A673 (cell line): Measurements from ENCODE around the gene RFX1. TPM values are rescaled to one million over a fixed set of nuclear protein-coding genes. Genes with fewer than 3 reads are reported as not detected.

ENCODE experiments used
- BruUV-seq: library from RNA; stranded (reverse); fragments of 400-500 nt; replicated peaks from 2 replicates; lab custom pipeline; 2021; lab: Mats Ljungman, UMichigan
- CTCF ChIA-PET: fragments of 300-600 bp; sonication (Branson Sonifier 250); formaldehyde crosslinking; loops from one replicate; lab custom pipeline; 2022; ENCODE audit warnings: antibody characterized with exemption; lab: Charles Lee
- POLR2A ChIA-PET: fragments of 300-600 bp; sonication (Branson Sonifier 250); formaldehyde crosslinking; loops from one replicate; lab custom pipeline; 2022; ENCODE audit warnings: antibody characterized with exemption; ENCODE audit not compliant: low non-redundant PET; lab: Charles Lee
- DNase-seq: peaks from one replicate; pipeline ENCODE4 v3.0.0-alpha.2; 2015; ENCODE audit warnings: low spot score
- H3K27ac ChIP-seq: fragments of 200-600 bp; sonication (generic); 2 replicates; pipeline ENCODE4 v1.5.1; 2016; ENCODE audit warnings: mixed run types, low read depth, mild to moderate bottlenecking, mixed read lengths, antibody characterized with exemption, low read length; ENCODE audit not compliant: poor library complexity, severe bottlenecking
- H3K27me3 ChIP-seq: fragments of 200-600 bp; sonication (generic); replicated peaks from 2 replicates; pipeline ENCODE4 v1.6.1; 2017; ENCODE audit warnings: mixed run types, low read depth, mild to moderate bottlenecking, mixed read lengths, antibody characterized with exemption, low read length; ENCODE audit not compliant: insufficient read depth, poor library complexity
- H3K36me3 ChIP-seq: fragments of 200-600 bp; sonication (generic); 2 replicates; pipeline ENCODE4 v1.6.1; 2016; ENCODE audit warnings: mixed run types, mild to moderate bottlenecking, mixed read lengths, antibody characterized with exemption, low read length; ENCODE audit not compliant: insufficient read depth, poor library complexity, severe bottlenecking
- H3K4me1 ChIP-seq: fragments of 200-600 bp; sonication (generic); 2 replicates; pipeline ENCODE4 v1.6.1; 2017; ENCODE audit warnings: mixed run types, mild to moderate bottlenecking, mixed read lengths, antibody characterized with exemption, low read length; ENCODE audit not compliant: insufficient read depth, poor library complexity, severe bottlenecking
- H3K4me3 ChIP-seq: fragments of 200-600 bp; sonication (generic); 2 replicates; pipeline ENCODE4 v1.5.1; 2016; ENCODE audit warnings: low read depth, mixed run types, mild to moderate bottlenecking, mixed read lengths, low read length; ENCODE audit not compliant: poor library complexity, severe bottlenecking
- H3K9me3 ChIP-seq: fragments of 200-600 bp; sonication (generic); 2 replicates; pipeline ENCODE4 v1.6.1; 2016; ENCODE audit warnings: mixed run types, low read depth, mild to moderate bottlenecking, mixed read lengths, antibody characterized with exemption, low read length; ENCODE audit not compliant: poor library complexity, severe bottlenecking
- CTCF ChIP-seq: fragments of 300-800, 200-600 bp; sonication (generic); conservative IDR thresholded peaks from 2 replicates; pipeline ENCODE4 v1.5.1; 2017; ENCODE audit warnings: low read depth, mild to moderate bottlenecking, antibody characterized with exemption, low read length, moderate library complexity, mixed read lengths
- EZH2 ChIP-seq: fragments of 200-600 bp; sonication (generic); IDR thresholded peaks from 2 replicates; pipeline ENCODE4 v1.6.1; 2017; ENCODE audit warnings: borderline replicate concordance, low read depth, mild to moderate bottlenecking, mixed read lengths, antibody characterized with exemption, low read length; ENCODE audit not compliant: poor library complexity, severe bottlenecking
- intact Hi-C: fragments of 100-400 bp; cut with micrococcal nuclease; formaldehyde crosslinking; loops from one replicate; pipeline ENCODE4 v1.10.0; 2022; ENCODE audit not compliant: unreplicated experiment
- total RNA-seq: library from RNA; stranded (reverse); gene quantifications from 2 replicates; pipeline ENCODE4 v1.2.3, GENCODE V29; 2021

Gene RFX1
- total RNA-seq, 1 experiment from 2014 or later, result 19.5 TPM

- Histone ChIP-seq H3K9me3 (no peaks in the 10 kb centered on the region), H3K27me3 (no peaks in the 10 kb centered on the region), H3K4me1 (no peaks in the 10 kb centered on the region), H3K36me3 (no peaks in the 10 kb centered on the region), H3K4me3 (no peak overlapping the region), H3K27ac (no peak overlapping the region)
- no TSS peak for BruUV-seq
- no peak for TF ChIP-seq CTCF
- TF ChIP-seq EZH2, result no peak
- intact Hi-C loops, result no loop called here
- POLR2A ChIA-PET, result no interaction called here
- CTCF ChIA-PET, result no interaction called here
- DNase-seq, result no peak
Observed at GRCh38 chr19:13946414-13946813, 59.7 kb downstream of the RFX1 start.

- H3K27ac ChIP-seq, result no peak overlapping the region
- CTCF ChIA-PET, result interaction anchor here (0.5 kb wide), 1 partner anchor 98 kb away, joined by 14 read pairs; no protein-coding TSS in a partner anchor
- POLR2A ChIA-PET, result no interaction called here
- H3K4me3 ChIP-seq, result no peak overlapping the region
- no peaks in the 10 kb centered on the region for H3K27me3 ChIP-seq
- TF ChIP-seq EZH2 (no peak), CTCF (no peak)
- no peaks in the 10 kb centered on the region for H3K36me3 ChIP-seq
- no peaks in the 10 kb centered on the region for H3K4me1 ChIP-seq
- DNase-seq, result no peak
- H3K9me3 ChIP-seq, result no peaks in the 10 kb centered on the region
- intact Hi-C loops, result no loop called here
- no TSS peak for BruUV-seq
Observed at GRCh38 chr19:13942023-13942684, 64.0 kb downstream of the RFX1 start.

- TF ChIP-seq EZH2 (no peak), CTCF (no peak)
- Histone ChIP-seq H3K27me3 (no peaks in the 10 kb centered on the region), H3K9me3 (no peaks in the 10 kb centered on the region), H3K4me3 (no peak within 1 kb of the TSS), H3K4me1 (no peaks in the 10 kb centered on the region), H3K36me3 (no peaks in the 10 kb centered on the region), H3K27ac (no peak within 1 kb of the TSS)
- no peak for DNase-seq
- ChIA-PET POLR2A (no interaction called here), CTCF (no interaction called here)
- no TSS peak for BruUV-seq
- intact Hi-C loops, result no loop called here
Observed at GRCh38 chr19:13938301-13939064, 67.6 kb downstream of the RFX1 start, which contains the start of gene PODNL1. PODNL1 (minus strand) TSS chr19:13938417; CDS start chr19:13938181, 236 bp downstream.
